ENCODE results near the gene SORBS1. TPM values are rescaled to one million over a fixed set of nuclear protein-coding genes. Genes with fewer than 3 reads are reported as not detected.

Gene SORBS1
- total RNA-seq, 2 donors from 2014 or later, result 16.7 to 17.9 TPM

GRCh38 chr10:95480102-95480900 is 80.9 kb downstream of the SORBS1 start:
- peaks cover 6% of the 10 kb centered on the region for H3K36me3 Mint-ChIP-seq (ENCODE audit: low read depth)
- H3K27me3 Mint-ChIP-seq (ENCODE audit: insufficient read depth), result no peaks in the 10 kb centered on the region
- H3K27ac ChIP-seq (ENCODE audit: low read depth, low read length), result no peak overlapping the region
- no peak overlapping the region for H3K9ac ChIP-seq (ENCODE audit: extremely low read depth, low read length, poor library complexity, severe bottlenecking)
- H3K4me3 Mint-ChIP-seq, result no peak overlapping the region
- H3K4me1 Mint-ChIP-seq, result peaks cover 60% of the 10 kb centered on the region
- peak; percentile 59 for TF ChIP-seq CTCF (conservative IDR thresholded peaks at IDR 0.05)
- H3K4me3 ChIP-seq (ENCODE audit: low read length), result no peak overlapping the region
- peak; percentile 73 for DNase-seq
- peaks cover 3% of the 10 kb centered on the region for H3K9me3 Mint-ChIP-seq
- peaks cover 5% of the 10 kb centered on the region for H3K9me3 ChIP-seq (ENCODE audit: control insufficient read depth, low read length)
- 83 to 90% methylated on average over 8 to 11 of the region's 11 CpGs for WGBS, 2 experiments (ENCODE audit: insufficient coverage in 1 of 2, insufficient read length in 1 of 2)
- H3K36me3 ChIP-seq (ENCODE audit: control insufficient read depth, insufficient read depth, low read length), result no peaks in the 10 kb centered on the region
- peaks cover 19% of the 10 kb centered on the region for H3K4me1 ChIP-seq (ENCODE audit: control insufficient read depth, insufficient read depth, low read length)
- peak overlapping the region; percentile 77 for H3K27ac Mint-ChIP-seq
- no peaks in the 10 kb centered on the region for H3K27me3 ChIP-seq (ENCODE audit: control insufficient read depth, insufficient read depth, low read length, poor library complexity, severe bottlenecking)

- H3K4me1 ChIP-seq (ENCODE audit: control insufficient read depth, insufficient read depth, low read length), result peaks cover 30% of the 10 kb centered on the region
- H3K27ac ChIP-seq (ENCODE audit: low read depth, low read length), result no peak overlapping the region
- 90 to 96% methylated on average over 2 to 3 of the region's 3 CpGs for WGBS, 2 experiments (ENCODE audit: insufficient coverage in 1 of 2, insufficient read length in 1 of 2)
Measured at GRCh38 chr10:95478935-95479334, 82.2 kb downstream of the SORBS1 start.

GRCh38 chr10:95478185-95478584 is 83.0 kb downstream of the SORBS1 start:
- no peak overlapping the region for H3K27ac ChIP-seq (ENCODE audit: low read depth, low read length)
- no peak overlapping the region for H3K9ac ChIP-seq (ENCODE audit: extremely low read depth, low read length, poor library complexity, severe bottlenecking)
- DNase-seq, result no peak
- H3K27me3 Mint-ChIP-seq (ENCODE audit: insufficient read depth), result no peaks in the 10 kb centered on the region
- no peaks in the 10 kb centered on the region for H3K27me3 ChIP-seq (ENCODE audit: control insufficient read depth, insufficient read depth, low read length, poor library complexity, severe bottlenecking)
- WGBS, 2 experiments (ENCODE audit: insufficient coverage in 1 of 2, insufficient read length in 1 of 2), result 93 to 100% methylated on average over 1 of the region's 1 CpG
- no peak for TF ChIP-seq CTCF (conservative IDR thresholded peaks at IDR 0.05)
- no peak overlapping the region for H3K4me3 Mint-ChIP-seq
- no peak overlapping the region for H3K4me3 ChIP-seq (ENCODE audit: low read length)
- no peaks in the 10 kb centered on the region for H3K36me3 ChIP-seq (ENCODE audit: control insufficient read depth, insufficient read depth, low read length)
- peaks cover 5% of the 10 kb centered on the region for H3K9me3 ChIP-seq (ENCODE audit: control insufficient read depth, low read length)
- peaks cover 71% of the 10 kb centered on the region for H3K4me1 Mint-ChIP-seq
- H3K9me3 Mint-ChIP-seq, result peaks cover 3% of the 10 kb centered on the region
- peaks cover 4% of the 10 kb centered on the region for H3K36me3 Mint-ChIP-seq (ENCODE audit: low read depth)
- H3K27ac Mint-ChIP-seq, result no peak overlapping the region
- H3K4me1 ChIP-seq (ENCODE audit: control insufficient read depth, insufficient read depth, low read length), result peaks cover 30% of the 10 kb centered on the region

More at GRCh38 chr10:95478935-95479334, 82.2 kb downstream of the SORBS1 start:
- Histone ChIP-seq H3K36me3 (ENCODE audit: control insufficient read depth, insufficient read depth, low read length) (no peaks in the 10 kb centered on the region), H3K9ac (ENCODE audit: extremely low read depth, low read length, poor library complexity, severe bottlenecking) (no peak overlapping the region), H3K4me3 (ENCODE audit: low read length) (no peak overlapping the region), H3K27me3 (ENCODE audit: control insufficient read depth, insufficient read depth, low read length, poor library complexity, severe bottlenecking) (no peaks in the 10 kb centered on the region), H3K9me3 (ENCODE audit: control insufficient read depth, low read length) (peaks cover 5% of the 10 kb centered on the region)
- Mint-ChIP-seq H3K36me3 (ENCODE audit: low read depth) (peaks cover 4% of the 10 kb centered on the region), H3K9me3 (peaks cover 3% of the 10 kb centered on the region), H3K27me3 (ENCODE audit: insufficient read depth) (no peaks in the 10 kb centered on the region), H3K27ac (no peak overlapping the region), H3K4me3 (no peak overlapping the region), H3K4me1 (peaks cover 70% of the 10 kb centered on the region)
- no peak for TF ChIP-seq CTCF (conservative IDR thresholded peaks at IDR 0.05)
- DNase-seq, result no peak

Data from endodermal cell (in vitro differentiated cells).